H1 (cell line): ENCODE measurements around the gene ETNK1. TPM values are rescaled to one million over a fixed set of nuclear protein-coding genes. Genes with fewer than 3 reads are reported as not detected.

Experiments used
- CTCF ChIA-PET: fragments of 300-600 bp; sonication (Branson Sonifier 250); formaldehyde crosslinking; loops from one replicate; lab custom pipeline; 2021; ENCODE audit not compliant: partially characterized antibody; lab: Charles Lee
- POLR2A ChIA-PET: fragments of 300-600 bp; sonication (Branson Sonifier 250); formaldehyde crosslinking; loops from one replicate; lab custom pipeline; 2021; ENCODE audit warnings: inconsistent platforms; ENCODE audit not compliant: partially characterized antibody; lab: Charles Lee
- DNase-seq, 2 experiments: peaks; one replicate each; pipeline versions ENCODE4 v3.0.0 to v3.0.0-alpha.2; 2010 to 2022; ENCODE audit warnings: low spot score in 2 of 2, low read depth in 1 of 2, mixed read lengths in 1 of 2
- FAIRE-seq: peaks from 2 replicates; lab custom pipeline; 2011; peaks lifted over from hg19 to GRCh38; lab: Jason Lieb, UNC
- H2AFZ ChIP-seq: 2 replicates; pipeline ENCODE4 v1.8.1; 2012; ENCODE audit warnings: low read length, inconsistent platforms
- H2AK5ac ChIP-seq: 2 replicates; pipeline ENCODE4 v1.6.1; 2013; ENCODE audit warnings: low read depth, low read length
- H2BK120ac ChIP-seq: replicated peaks from 2 replicates; pipeline ENCODE3; 2013; ENCODE audit warnings: low read depth, low read length, inconsistent platforms
- H2BK12ac ChIP-seq: 2 replicates; pipeline ENCODE4 v1.6.1; 2013; ENCODE audit warnings: low read depth, low read length
- H2BK15ac ChIP-seq: 2 replicates; pipeline ENCODE4 v1.6.1; 2013; ENCODE audit warnings: low read length
- H2BK20ac ChIP-seq: 2 replicates; pipeline ENCODE4 v1.6.1; 2013; ENCODE audit warnings: low read length
- H2BK5ac ChIP-seq: 2 replicates; pipeline ENCODE4 v1.6.1; 2013; ENCODE audit warnings: low read depth, low read length
- H3K14ac ChIP-seq: 2 replicates; pipeline ENCODE4 v1.6.1; 2013; ENCODE audit warnings: inconsistent platforms; ENCODE audit not compliant: insufficient read length
- H3K18ac ChIP-seq: 2 replicates; pipeline ENCODE4 v1.6.1; 2013; ENCODE audit warnings: low read length; ENCODE audit errors: extremely low read depth
- H3K23ac ChIP-seq: 2 replicates; pipeline ENCODE4 v1.6.1; 2013; ENCODE audit warnings: inconsistent platforms; ENCODE audit not compliant: insufficient read length
- H3K23me2 ChIP-seq: 2 replicates; pipeline ENCODE4 v1.6.1; 2013; ENCODE audit warnings: low read depth, low read length
- H3K27ac ChIP-seq: 2 replicates; pipeline ENCODE4 v1.6.1; 2011; ENCODE audit warnings: low read depth, low read length, inconsistent platforms
- H3K27me3 ChIP-seq, 4 experiments: replicated peaks in 1 of 4; 1 replicate in 1 of 4; 2 replicates in 3 of 4; pipeline versions ENCODE4 v1.6.1 to v1.8.1; 2011 to 2013; ENCODE audit warnings: low read length in 3 of 4, mild to moderate bottlenecking in 3 of 4, inconsistent platforms in 2 of 4, mixed read lengths in 2 of 4, moderate library complexity in 1 of 4; ENCODE audit not compliant: control insufficient read depth in 3 of 4, insufficient read depth in 3 of 4; ENCODE audit errors: extremely low read depth in 1 of 4
- H3K36me3 ChIP-seq, 4 experiments: 2 replicates each; pipeline versions ENCODE4 v1.6.1 to v1.8.1; 2011 to 2013; ENCODE audit warnings: mild to moderate bottlenecking in 4 of 4, low read length in 3 of 4, moderate library complexity in 2 of 4, control low read depth in 1 of 4, inconsistent platforms in 1 of 4; ENCODE audit not compliant: insufficient read depth in 4 of 4, control insufficient read depth in 2 of 4
- H3K4ac ChIP-seq: replicated peaks from 2 replicates; pipeline ENCODE3; 2013; ENCODE audit warnings: low read length, low read depth, mixed read lengths, inconsistent platforms; ENCODE audit not compliant: insufficient read length
- H3K4me1 ChIP-seq, 4 experiments: replicated peaks in 1 of 4; 1 replicate in 1 of 4; 2 replicates in 3 of 4; pipeline versions ENCODE4 v1.6.1 to v1.8.1; 2011 to 2013; ENCODE audit warnings: low read length in 3 of 4, inconsistent platforms in 2 of 4, mixed read lengths in 1 of 4; ENCODE audit not compliant: insufficient read depth in 4 of 4, control insufficient read depth in 3 of 4
- H3K4me2 ChIP-seq, 2 experiments: 2 replicates each; pipeline versions ENCODE4 v1.6.1 to v1.8.1; 2011 to 2013; ENCODE audit warnings: low read depth in 2 of 2, low read length in 2 of 2, control low read depth in 1 of 2, inconsistent platforms in 1 of 2, mild to moderate bottlenecking in 1 of 2; ENCODE audit not compliant: insufficient read depth in 1 of 2
- H3K4me3 ChIP-seq, 4 experiments: fragments of 200-600, 300-600 bp in 1 of 4; sonication (generic), shearing (Covaris generic), sonication (Bioruptor Twin) in 1 of 4; 2 replicates each; pipeline versions ENCODE4 v1.5.1 to v1.8.1; 2011 to 2016; ENCODE audit warnings: low read length in 4 of 4, low read depth in 3 of 4, control low read depth in 2 of 4, inconsistent platforms in 2 of 4, mild to moderate bottlenecking in 2 of 4, mixed read lengths in 1 of 4, moderate library complexity in 1 of 4; ENCODE audit not compliant: insufficient read depth in 2 of 4; ENCODE audit errors: extremely low read depth in 1 of 4
- H3K56ac ChIP-seq: replicated peaks from 2 replicates; pipeline ENCODE3; 2013; ENCODE audit warnings: low read depth, mild to moderate bottlenecking, mixed read lengths, low read length, inconsistent platforms; ENCODE audit not compliant: insufficient read length
- H3K79me1 ChIP-seq: 2 replicates; pipeline ENCODE4 v1.6.1; 2013; ENCODE audit warnings: low read depth, low read length, control low read depth
- H3K79me2 ChIP-seq, 2 experiments: 2 replicates each; pipeline versions ENCODE4 v1.6.1 to v1.8.1; 2012 to 2013; ENCODE audit warnings: low read length in 2 of 2, mild to moderate bottlenecking in 2 of 2, inconsistent platforms in 1 of 2; ENCODE audit not compliant: insufficient read depth in 2 of 2, control insufficient read depth in 1 of 2
- H3K9ac ChIP-seq, 4 experiments: replicated peaks in 1 of 4; 1 replicate in 1 of 4; 2 replicates in 3 of 4; pipeline versions ENCODE4 v1.6.1 to v1.8.1; 2011 to 2013; ENCODE audit warnings: low read depth in 3 of 4, low read length in 3 of 4, control low read depth in 2 of 4, mild to moderate bottlenecking in 2 of 4, moderate library complexity in 2 of 4, inconsistent platforms in 1 of 4; ENCODE audit errors: extremely low read depth in 1 of 4
- H3K9me3 ChIP-seq, 2 experiments: 2 replicates each; pipeline versions ENCODE4 v1.6.1 to v1.8.1; 2012 to 2013; ENCODE audit warnings: mild to moderate bottlenecking in 2 of 2, moderate library complexity in 2 of 2, control low read depth in 1 of 2, inconsistent platforms in 1 of 2, low read depth in 1 of 2, low read length in 1 of 2, mixed read lengths in 1 of 2; ENCODE audit not compliant: insufficient read depth in 2 of 2
- H4K20me1 ChIP-seq, 2 experiments: replicated peaks in 1 of 2; 2 replicates each; pipeline versions ENCODE3 to v1.8.1; 2011 to 2013; ENCODE audit warnings: inconsistent platforms in 2 of 2, low read length in 2 of 2, mild to moderate bottlenecking in 1 of 2; ENCODE audit not compliant: insufficient read depth in 2 of 2, control insufficient read depth in 1 of 2
- H4K5ac ChIP-seq: 2 replicates; pipeline ENCODE4 v1.6.1; 2013; ENCODE audit warnings: low read length, low read depth, mixed read lengths, inconsistent platforms; ENCODE audit not compliant: insufficient read length
- H4K8ac ChIP-seq: 2 replicates; pipeline ENCODE4 v1.8.0; 2013; ENCODE audit warnings: mild to moderate bottlenecking, moderate library complexity, low read length, inconsistent platforms; ENCODE audit not compliant: insufficient read depth; ENCODE audit errors: extremely low read depth
- H4K91ac ChIP-seq: replicated peaks from 2 replicates; pipeline ENCODE3; 2013; ENCODE audit warnings: low read length, mixed read lengths, inconsistent platforms; ENCODE audit not compliant: insufficient read length
- CEBPB ChIP-seq: IDR thresholded peaks from 2 replicates; pipeline ENCODE4 v1.6.1; 2012; ENCODE audit warnings: low read depth, low read length
- GABPA ChIP-seq: IDR thresholded peaks from 2 replicates; pipeline ENCODE4 v1.6.1; 2011; ENCODE audit warnings: mild to moderate bottlenecking, low read length, moderate library complexity, borderline replicate concordance; ENCODE audit not compliant: insufficient read depth
- POLR2AphosphoS5 ChIP-seq: IDR thresholded peaks from 2 replicates; pipeline ENCODE4 v1.6.1; 2011; ENCODE audit warnings: low read depth, low read length
- RBBP5 ChIP-seq: IDR thresholded peaks from 2 replicates; pipeline ENCODE4 v1.7.1; 2012; ENCODE audit warnings: low read depth, mild to moderate bottlenecking, inconsistent platforms, low read length, moderate library complexity, borderline replicate concordance
- TAF1 ChIP-seq: IDR thresholded peaks from 2 replicates; pipeline ENCODE4 v1.6.1; 2011; ENCODE audit warnings: mild to moderate bottlenecking, low read depth, low read length
- WGBS, 2 experiments: shearing (Covaris generic) in 1 of 2; methylation state at CpG; one replicate each; pipeline versions ENCODE4 v1.1.6 to v1.1.7; 2013 to 2015; ENCODE audit warnings: low lambda C conversion rate in 2 of 2, mixed read lengths in 2 of 2, inconsistent platforms in 1 of 2, low coverage in 1 of 2, missing lambda C conversion rate in 1 of 2; ENCODE audit not compliant: insufficient replicate concordance in 2 of 2, insufficient coverage in 1 of 2, insufficient read length in 1 of 2; ENCODE audit errors: extremely low coverage in 1 of 2, missing lambda C conversion rate in 1 of 2; 5-methylcytosine and 5-hydroxymethylcytosine counted together
- polyA plus RNA-seq, 7 experiments: library from polyadenylated mRNA; depleted of rRNA in 3 of 7; stranded (reverse) in 5 of 7; unstranded in 2 of 7; fragments of >200 nt in 5 of 7; fragments of 200-250 nt in 2 of 7; gene quantifications; 1 replicate in 5 of 7; 2 replicates in 1 of 7; 4 replicates in 1 of 7; pipeline versions ENCODE4 v1.2.1 to v1.2.3, GENCODE V29; 2011 to 2013; ENCODE audit warnings: missing spikeins in 2 of 7, mixed read lengths in 2 of 7
- total RNA-seq: library from RNA; stranded (reverse); fragmentation: NEBNext Ultra II Directional; extraction: Animal tissue kit (Norgen Biotek cat#: 25700); gene quantifications from 2 replicates; pipeline ENCODE4 v1.2.1, GENCODE V29; 2021

The ETNK1 gene
- total and polyA plus RNA-seq, 2 of the 8 experiments (the other 6 are each of a cell fraction or from before 2014, with no cell fraction given) = 11.6 to 82.7 TPM

DNA sequence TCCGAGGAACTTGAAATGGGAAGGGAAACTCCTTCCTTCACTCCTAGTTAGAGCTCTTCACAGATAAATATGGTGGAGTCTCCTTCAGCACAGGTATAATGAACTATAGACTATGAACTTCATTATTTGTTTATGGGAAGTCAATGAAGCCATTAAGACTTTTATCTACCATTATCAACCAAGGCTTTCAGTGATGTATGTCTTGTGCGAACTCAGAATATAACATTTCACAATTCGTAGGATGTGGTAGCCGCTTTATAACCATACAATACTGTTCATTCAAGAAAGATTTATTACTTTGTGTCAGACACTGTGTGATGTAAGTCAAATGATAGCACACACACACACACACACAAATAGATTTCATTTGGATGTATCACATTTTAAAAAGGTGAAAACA lies 24.8 kb upstream of the ETNK1 start:
- Histone ChIP-seq H3K36me3 (no peaks in the 10 kb centered on the region), H2BK5ac (no peak overlapping the region), H3K18ac (no peak overlapping the region), H3K79me2 (no peaks in the 10 kb centered on the region), H2BK15ac (no peak overlapping the region), H4K8ac (no peak overlapping the region), H3K23me2 (no peaks in the 10 kb centered on the region), H2BK120ac (no peak overlapping the region), H3K27me3 (no peaks in the 10 kb centered on the region), H4K91ac (no peak overlapping the region), H2BK12ac (no peak overlapping the region), H3K4me1 (no peaks in the 10 kb centered on the region), H2AK5ac (no peak overlapping the region), H3K27ac (no peak overlapping the region), H2AFZ (no peak overlapping the region), H2BK20ac (no peak overlapping the region), H3K4me3 (no peak overlapping the region), H3K14ac (no peak overlapping the region), H4K5ac (no peak overlapping the region), H3K4ac (no peak overlapping the region), H3K79me1 (no peaks in the 10 kb centered on the region), H3K56ac (no peak overlapping the region), H3K9ac (no peak overlapping the region), H3K9me3 (no peaks in the 10 kb centered on the region), H4K20me1 (no peaks in the 10 kb centered on the region), H3K23ac (no peak overlapping the region), H3K4me2 (no peak overlapping the region)
- ChIA-PET POLR2A (no interaction called here), CTCF (no interaction called here)
- TF ChIP-seq CEBPB = no peak
- TF ChIP-seq POLR2AphosphoS5 = no peak
- TF ChIP-seq RBBP5 = no peak
- no peak for TF ChIP-seq TAF1
- no peak for TF ChIP-seq GABPA
- WGBS, 2 experiments = 90% methylated on average over 4 of the region's 4 CpGs; no CpG with 5 or more reads in 1 of the 2 experiments
- FAIRE-seq (no peak), DNase-seq (no peak)
